Stimulated activated CD4-positive, alpha-beta T cell treated with anti-CD3 and anti-CD28 coated beads, Interleukin-12 subunit alpha, Interleukin-12 subunit beta, amount 100 ng/mL, for 4 hours (primary cell): Measurements from ENCODE around the gene RAVER1.
"Not testable (repeated sequence)": the region's sequence is repeated elsewhere in the genome, so short reads cannot be mapped to it uniquely, and the experiment has no call there.

ENCODE experiments used
- DNase-seq: peaks from one replicate; pipeline ENCODE4 v3.0.0-alpha.2; 2020

The RAVER1 gene, protein sequence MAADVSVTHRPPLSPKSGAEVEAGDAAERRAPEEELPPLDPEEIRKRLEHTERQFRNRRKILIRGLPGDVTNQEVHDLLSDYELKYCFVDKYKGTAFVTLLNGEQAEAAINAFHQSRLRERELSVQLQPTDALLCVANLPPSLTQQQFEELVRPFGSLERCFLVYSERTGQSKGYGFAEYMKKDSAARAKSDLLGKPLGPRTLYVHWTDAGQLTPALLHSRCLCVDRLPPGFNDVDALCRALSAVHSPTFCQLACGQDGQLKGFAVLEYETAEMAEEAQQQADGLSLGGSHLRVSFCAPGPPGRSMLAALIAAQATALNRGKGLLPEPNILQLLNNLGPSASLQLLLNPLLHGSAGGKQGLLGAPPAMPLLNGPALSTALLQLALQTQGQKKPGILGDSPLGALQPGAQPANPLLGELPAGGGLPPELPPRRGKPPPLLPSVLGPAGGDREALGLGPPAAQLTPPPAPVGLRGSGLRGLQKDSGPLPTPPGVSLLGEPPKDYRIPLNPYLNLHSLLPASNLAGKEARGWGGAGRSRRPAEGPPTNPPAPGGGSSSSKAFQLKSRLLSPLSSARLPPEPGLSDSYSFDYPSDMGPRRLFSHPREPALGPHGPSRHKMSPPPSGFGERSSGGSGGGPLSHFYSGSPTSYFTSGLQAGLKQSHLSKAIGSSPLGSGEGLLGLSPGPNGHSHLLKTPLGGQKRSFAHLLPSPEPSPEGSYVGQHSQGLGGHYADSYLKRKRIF

DNA sequence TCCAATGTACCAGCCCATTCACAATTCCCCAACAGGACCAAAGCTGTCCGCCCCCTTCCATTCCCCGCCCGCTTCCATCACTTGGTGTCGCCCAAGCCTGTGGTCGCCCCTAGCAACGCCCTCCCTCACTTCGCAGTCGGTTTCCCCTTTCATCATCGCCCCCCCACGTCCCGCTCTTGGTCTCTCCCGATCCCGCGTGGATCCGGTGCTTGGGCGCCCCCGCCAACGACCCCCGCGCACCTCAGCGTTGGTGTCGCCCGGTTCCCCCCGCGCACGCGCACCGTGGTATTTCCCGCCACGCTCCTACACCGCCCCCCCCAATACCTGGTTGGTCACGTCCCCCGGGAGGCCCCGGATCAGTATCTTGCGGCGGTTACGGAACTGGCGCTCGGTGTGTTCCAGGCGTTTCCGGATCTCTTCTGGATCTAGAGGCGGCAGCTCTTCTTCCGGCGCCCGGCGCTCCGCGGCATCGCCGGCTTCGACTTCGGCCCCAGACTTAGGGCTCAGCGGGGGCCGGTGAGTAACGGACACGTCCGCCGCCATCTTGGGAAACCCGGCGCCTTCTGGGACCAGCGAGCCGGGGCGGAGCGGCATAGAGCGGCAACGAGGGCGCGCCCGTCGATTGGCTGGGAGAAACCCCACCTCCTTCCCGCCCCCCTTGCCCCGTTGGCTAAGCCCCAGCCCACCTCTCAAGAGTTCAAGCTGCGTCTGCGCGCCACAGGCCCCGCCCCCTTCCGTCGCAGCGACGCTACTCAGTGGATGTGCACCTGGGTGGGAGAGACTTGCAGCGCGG, at the start of gene RAVER1:
RAVER1 (minus strand) TSS at position 565 of the 793 bp plus-strand sequence; CDS start at position 543, 22 bp downstream.
- DNase-seq = peak; percentile 97

DNA sequence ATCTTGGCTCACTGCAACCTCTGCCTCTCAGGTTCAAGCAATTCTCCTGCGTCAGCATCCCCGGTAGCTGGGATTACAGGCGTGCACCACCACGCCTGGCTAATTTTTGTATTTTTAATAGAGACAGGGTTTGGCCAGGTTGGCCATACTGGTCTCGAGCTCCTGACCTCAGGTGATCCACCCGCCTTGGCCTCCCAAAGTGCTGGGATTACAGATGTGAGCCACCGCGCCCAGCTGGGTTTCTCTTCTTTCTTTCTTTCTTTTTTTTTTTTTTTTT, 49.8 kb upstream of the RAVER1 start:
- not testable (repeated sequence) for DNase-seq

DNA sequence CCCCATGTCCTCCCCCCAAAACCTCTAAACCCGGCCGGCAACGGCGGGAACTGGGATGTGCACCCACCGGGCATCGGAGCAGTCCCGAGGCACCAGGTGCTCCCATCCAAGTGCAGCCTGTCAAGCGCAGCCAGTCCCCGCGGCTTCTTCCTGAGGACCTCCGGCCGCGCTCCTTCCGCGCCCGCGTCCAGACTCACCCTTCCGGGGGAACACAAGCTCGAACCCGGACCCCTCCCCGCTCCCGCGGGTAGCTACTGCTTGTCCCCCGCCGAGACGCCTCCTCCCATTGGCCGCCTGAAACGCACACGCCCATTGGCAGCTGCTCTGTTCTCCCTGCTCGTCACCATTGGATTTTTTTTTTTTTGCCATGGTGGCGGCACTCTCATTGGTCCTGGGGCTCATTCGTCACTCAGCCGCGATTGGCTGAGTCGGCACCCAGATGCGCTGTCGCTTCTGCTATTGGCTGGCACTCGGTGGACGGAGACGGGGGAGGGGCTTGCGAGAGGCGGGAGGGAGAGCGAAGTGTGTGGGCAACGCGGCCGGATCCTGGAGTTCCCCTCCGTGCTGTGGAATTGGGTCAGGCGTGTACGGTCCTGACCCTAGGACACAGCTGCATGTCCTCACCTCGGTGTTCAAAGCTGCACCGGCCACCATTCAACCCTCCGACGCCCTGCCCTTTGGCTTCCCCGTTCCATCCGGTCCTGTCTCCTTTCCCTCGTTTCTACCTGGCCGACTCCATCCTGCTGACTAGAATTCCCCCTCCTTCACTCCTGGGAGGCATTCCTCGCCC, 47.2 kb upstream of the RAVER1 start, which contains the start of gene TYK2:
TYK2 (minus strand) TSS at position 260 of the 790 bp plus-strand sequence. CDS start 2,166 bp downstream, outside the sequence.
- peak; percentile 94 for DNase-seq

DNA sequence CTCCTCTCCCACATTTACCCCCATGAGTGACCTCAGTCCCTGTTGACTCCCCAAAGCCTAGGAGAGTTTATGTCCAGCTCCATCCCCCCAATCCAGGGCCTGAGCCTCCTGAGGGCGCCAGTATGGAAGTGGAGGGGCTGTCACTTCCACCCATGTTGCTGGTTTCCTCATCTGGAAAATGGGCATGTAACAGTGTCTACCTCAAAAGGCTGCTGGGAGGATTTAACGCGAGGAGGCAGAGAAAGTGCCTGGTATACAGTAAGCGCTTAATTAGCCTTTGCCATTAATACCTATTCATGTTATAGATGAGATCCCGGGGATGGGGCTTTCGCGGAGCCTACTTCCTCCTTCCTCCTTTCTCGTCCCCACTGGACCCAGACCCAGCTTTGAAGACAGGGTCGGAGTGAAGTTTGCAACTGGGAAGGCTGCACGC, 46.6 kb upstream of the RAVER1 start:
- DNase-seq = no peak

DNA sequence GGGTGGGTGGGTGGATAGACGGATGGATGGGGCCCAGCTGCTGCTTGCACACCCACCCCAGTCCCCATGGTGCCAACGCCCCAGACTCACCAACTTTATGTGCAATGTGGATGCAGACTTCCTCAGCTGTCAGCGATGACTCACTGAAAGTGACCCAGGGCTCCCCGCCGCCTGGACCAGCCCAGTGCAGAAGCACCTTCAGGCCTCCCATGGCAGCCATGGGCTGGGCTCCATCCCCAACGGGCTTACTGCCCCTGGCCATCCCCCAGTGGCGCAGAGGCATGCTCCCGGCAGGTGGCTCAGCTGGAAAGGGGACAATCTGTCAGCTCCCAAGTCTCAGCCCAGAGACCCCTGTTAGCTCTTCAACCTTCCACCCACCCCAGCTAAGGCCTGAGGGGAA, 44.8 kb upstream of the RAVER1 start:
- no peak for DNase-seq

DNA sequence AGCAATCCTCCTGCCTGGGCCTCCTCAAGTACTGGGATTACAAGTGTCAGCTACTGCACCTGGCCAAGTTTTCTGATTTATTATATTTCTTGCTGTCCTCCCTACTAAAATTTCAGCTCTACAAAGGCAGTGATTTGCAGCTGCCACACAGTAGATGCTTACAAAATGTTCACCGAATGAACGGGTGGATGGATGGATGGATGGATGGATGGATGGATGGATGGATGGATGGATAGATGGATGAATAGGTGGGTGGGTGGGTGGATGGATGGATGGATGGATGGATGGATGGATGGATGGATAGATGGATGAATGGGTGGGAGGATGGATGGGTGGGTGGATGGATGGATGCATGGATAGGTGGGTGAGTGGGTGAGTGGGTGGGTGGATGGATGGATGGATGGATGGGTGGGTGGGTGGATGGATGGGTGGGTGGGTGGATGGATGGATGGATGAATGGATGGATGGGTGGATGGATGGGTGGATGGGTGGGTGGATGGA, 43.9 kb upstream of the RAVER1 start:
- DNase-seq = not testable (repeated sequence)

DNA sequence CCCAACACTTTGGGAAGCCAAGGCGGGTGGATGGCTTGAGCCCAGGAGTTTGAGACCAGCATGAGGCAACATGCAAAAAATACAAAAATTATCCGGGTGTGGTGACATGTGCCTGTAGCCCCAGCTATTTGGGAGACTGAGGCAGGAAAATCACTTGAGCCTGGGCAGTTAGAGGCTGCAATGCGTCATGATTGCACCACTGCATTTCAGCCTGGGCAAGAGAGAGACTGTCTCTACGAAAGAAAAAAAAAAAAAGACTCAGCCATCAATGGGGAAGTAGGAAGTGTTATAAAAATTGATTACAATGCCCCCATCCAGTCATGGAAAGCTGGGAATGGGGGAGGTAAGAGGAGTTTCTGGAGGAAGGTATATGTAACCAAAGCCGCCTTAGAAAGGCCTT, 41.6 kb upstream of the RAVER1 start:
- no peak for DNase-seq

DNA sequence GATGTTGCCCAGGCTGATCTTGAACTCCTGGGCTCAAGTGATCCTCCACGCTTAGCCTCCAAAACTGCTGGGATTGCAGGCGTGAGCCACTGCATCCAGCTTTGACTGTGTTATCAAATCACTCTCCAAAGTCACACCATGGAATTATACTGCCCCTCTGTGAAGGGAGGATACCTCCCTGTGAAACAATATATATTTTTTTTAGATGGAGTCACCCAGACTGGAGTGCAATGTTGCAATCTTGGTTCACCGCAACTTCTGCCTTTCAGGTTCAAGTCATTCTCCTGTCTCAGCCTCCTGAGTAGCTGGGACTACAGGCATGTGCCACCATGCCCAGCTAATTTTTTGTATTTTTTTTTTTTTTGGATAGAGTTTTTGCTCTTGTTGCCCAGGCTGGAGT, 39.4 kb upstream of the RAVER1 start:
- no peak for DNase-seq

DNA sequence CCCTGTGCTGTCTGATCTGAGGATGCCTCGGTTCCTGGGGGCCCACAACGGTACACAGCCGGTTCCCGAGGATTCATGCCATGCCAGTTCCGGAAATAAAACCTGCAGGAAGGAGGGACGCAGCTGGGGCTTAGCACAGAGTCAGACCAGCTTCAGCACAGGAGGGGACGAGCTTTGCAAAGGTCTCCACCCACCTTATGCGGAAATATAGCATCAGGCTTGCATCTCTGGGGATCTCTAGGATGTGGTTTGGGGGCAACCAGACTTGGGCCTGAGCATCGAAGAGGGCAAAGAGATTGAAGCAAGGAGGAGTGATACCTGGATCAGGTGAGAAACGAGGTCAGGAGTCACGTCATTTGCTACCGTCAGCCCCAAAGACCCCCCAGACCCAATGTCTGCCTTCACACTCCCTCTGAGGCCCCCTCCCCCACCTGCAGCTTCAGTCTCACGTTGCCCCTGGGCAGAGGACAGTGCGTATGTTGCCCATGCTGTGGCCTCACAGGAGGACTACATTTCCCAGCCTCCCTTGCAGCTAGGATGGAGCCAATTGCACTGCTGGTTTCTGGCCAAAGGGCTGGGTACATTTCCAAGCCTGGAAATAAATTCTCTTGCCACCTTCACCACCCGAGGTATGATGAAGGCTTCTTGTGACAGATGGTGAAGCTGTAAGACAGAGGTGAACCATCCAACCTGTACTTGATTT, 34.9 kb upstream of the RAVER1 start:
- no peak for DNase-seq

DNA sequence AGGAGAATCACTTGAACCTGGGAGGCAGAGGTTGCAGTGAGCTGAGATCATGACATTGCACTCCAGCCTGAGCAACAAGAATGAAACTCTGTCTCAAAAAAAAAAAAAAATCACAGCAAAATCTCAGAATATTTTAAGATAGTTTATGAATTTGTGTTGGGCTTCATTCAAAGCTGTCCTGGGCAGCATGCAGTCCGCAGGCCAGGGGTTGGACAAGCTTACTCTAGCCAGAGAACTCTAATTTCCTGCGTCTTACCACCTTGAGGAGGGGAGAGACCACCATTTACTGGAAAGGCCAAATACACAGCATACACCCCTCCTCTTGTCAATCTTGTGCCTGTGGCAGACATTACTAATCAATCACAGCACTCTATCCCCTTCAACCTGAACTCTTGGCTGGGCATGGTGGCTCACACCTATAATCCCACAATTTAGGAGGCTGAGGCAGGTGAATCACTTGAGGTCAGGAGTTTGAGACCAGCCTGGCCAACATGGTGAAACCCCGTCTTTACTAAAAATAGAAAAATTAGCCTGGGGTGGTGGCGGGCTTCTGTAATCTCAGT, 33.7 kb upstream of the RAVER1 start:
- DNase-seq = not testable (repeated sequence)

DNA sequence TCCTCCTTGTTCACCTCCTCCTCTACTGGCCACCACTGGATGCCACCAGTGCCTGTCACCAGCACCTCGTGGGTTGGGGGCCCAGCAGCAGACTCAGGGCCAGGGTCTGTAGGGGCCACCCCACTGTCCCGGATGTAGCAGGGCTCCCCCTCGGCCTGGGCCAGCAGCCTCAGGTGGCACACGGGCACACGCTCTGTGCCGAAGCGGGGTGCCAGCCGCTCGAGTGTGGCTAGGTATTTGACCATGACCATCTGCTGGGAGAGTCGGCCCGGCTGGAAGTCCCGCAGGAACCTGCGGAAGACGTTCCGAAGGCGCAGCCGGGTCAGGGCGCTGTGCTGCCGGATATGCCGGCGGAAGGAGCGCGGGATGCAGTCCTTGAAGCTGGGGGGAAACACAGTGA, 32.2 kb upstream of the RAVER1 start:
- no peak for DNase-seq

DNA sequence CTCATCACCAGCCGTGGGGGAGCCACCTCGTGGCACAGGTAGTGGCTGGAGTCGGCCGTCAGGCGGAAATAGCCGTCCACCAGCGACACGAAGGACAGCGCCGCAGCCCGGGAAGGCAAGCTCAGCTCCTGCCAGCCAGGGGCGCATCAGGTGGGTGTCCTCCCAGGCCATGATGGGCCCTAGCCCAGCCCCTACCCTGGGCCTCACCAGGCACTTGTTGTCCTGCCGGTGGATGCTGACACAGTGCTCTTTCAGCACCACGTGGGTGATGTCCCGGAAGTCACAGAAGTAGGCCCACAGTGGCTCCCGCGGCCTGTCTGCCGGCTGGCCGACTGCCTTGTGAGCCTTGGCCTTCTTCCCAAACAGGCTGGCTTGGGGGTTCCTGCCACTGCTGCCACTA, 31.3 kb upstream of the RAVER1 start:
- DNase-seq = no peak

DNA sequence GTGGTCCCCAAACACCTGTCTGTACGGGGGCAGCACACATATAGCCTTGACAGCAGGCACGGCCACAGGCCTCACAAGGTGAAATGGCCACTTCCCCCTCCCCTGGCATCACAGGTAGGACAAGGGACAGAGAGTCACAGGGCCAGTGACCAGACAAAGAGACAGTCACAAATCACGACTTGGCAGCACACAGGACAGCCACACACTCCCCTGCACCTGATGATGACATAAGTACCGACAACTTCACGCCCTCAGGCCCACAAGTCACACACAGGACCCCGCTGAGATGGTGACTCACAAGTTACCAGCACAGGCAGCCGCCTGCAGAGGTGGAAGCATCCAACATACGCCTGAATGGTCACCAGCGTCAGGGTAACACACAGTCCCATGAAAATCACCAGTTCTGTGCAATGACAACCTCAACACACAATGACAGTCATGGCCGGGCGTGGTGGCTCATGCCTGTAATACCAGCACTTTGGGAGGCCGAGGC, 30.5 kb upstream of the RAVER1 start:
- DNase-seq = no peak

DNA sequence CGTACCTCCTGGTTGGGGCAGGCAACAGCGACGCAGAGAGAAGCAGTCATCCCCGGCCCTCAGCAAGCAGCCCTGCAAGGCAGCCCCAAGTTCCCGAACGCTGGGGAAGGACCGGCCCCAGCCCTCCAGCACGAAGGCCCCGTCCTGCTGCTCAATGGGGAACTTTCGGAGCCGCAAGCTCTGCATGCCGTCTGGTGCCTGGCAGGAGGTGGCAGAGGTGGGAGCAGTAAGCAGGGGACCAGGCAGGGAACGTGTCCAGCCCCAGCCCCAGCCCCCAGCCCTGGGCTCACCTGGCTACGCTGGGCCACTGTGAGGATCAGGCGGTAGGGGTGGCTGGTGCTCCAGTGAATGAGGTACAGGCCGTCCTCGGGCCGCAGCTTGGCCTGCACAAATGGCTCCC, 28.9 kb upstream of the RAVER1 start:
- no peak for DNase-seq

DNA sequence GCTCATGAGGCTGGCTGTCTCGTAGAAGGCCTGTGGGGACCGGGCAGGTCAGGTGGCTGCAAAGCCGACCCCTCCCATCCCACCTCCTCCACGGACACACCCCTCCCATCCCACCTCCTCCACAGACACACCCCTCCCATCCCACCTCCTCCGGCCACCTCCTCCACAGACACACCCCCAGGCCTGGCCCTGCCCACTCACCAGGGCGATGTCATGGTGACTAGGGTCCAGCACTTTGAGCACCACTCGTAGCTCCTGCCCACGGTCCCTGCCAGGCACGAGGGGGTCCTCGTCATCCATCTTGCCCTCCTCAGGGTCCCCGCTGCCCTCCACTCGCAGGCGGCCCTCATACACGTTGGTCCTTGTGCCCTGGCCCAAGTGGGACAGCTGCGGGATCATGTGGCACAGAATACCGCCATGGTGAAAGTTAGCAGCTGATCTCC, 28.3 kb upstream of the RAVER1 start:
- DNase-seq = no peak

DNA sequence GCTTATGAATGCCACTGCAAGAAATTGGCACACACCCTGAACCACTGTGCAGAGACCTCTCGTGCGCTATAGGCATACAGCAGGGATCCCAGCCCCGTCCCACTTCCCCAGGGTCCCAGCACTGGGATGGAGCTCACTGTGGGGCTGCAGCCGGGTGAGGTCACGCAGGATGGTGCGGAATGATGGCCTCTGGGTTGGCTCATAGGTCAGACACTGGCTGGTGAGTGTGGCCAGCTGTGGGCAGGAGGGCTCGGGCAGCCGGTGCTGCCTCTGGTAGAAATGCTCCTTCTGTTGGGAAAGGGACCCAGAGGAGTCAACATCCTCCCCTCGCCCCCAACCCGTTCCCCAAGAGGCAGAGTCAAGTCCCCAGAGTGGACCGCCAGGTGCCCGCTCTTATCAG, 23.1 kb upstream of the RAVER1 start:
- no peak for DNase-seq

DNA sequence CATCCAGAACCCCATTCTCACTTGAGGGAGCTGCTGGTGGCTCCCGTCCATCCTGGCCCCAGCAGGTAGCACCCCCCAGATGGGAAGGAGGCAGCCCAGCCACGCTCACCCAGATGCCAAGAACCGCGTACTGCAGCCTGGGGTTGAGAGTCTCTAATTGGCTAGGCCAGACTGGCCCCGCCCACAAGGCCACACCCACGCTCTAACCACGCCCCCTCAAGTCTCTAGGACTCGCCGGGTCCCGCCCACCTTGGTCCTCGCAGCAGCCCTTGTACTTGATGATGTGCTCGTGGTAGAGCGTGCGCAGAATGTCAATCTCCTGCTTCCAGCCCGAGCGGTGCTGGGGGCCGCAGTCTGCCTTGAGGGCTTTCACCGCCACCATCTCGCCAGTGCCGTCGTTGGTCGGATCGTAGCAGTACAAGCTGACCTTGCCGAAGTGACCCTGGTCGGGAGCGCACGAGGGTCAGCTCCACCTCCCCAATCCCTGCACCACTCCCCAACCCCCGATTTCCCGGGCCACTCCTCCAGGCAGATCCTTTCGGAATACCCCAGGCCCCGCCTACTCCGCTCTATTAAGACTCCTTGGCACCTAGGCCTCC, 20.6 kb upstream of the RAVER1 start:
- DNase-seq = peak; percentile 35

DNA sequence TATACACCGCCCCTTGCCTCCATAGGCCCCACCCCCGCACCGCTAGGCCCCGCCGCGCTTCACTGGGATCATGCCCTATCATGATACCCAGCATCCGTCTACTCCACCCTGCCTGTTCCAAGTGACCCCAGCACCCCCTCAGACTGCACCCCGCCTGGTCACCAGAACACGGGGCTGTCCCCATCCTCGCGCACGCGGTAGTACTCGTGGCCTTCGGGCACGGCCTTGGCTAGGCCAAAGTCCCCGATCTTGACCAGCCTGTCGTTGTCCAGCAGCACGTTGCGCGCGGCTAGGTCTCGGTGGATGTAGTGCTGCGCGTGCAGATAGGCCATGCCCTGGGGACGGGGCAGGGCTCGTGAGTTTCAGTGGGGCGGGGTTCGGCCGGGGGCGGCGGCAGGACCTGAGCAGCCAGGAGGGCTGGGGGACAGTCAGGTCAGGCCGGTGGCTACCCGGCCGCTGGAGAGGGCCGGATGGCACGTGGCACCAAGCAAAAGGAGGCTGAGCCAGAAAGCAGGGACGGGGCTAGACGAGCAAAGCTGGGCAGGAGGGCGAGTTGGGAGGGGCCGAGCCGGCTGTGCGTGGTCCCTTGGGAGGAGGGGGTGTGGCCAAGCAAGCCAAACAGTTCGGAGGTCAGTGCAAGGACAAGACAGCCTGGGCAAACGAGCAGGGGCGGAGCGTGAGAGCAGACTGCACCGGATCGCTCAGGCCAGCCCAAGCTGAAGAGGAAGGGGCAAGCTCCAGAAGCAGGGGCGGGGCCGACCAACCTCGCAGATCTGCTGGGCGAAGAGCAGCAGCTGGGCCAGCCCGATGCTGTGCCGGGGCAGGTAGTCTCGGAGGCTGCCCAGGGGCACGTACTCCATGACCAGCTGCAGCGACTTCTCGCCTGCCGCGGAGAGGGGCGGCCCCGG, 19.7 kb upstream of the RAVER1 start:
- DNase-seq = no peak

DNA sequence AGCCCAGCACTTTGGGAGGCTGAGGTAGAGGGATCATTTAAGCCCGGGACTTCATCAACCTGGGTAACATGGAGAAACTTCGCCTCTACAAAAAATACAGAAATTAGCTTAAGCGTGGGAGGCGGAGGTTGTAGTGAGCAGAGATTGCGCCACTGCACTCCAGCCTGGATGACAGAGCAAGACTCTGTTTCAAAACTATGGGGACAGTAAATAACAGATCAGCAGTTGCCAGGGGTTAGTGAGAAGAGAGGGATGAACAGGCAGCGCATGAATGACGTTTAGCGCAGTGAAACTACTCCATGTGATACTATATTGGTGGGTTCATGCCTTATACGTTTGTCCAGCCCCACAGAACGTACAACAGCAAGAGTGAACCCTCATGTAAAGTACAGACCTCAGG, 13.2 kb upstream of the RAVER1 start:
- no peak for DNase-seq

DNA sequence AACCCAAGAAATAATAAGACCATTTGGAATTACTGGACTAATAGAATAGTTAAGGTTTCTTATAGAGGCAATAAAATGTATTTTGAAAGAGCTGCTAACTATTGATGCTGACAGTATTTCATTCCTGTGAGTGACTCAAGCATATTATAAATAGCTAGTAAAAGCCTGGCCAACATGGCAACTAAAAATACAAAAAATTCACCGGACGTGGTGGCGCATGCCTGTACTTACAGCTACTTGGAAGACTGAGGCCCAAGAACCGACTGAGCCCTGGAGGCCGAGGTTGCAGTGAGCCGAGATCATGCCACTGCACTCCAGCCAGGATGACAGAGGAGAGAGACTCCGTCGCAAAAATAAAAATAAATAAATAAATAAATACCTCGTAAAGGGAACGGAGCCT, 11.5 kb upstream of the RAVER1 start:
- no peak for DNase-seq
